OCI-LY7 (cell line): ENCODE results near the gene PDCD10. TPM values are rescaled to one million over a fixed set of nuclear protein-coding genes. Genes with fewer than 3 reads are reported as not detected.
A peak's percentile ranks its signal among the peaks of the same experiment; 100 is the strongest.

ENCODE experiments used
- BruUV-seq: library from RNA; stranded (reverse); fragments of 400-500 nt; replicated peaks from 2 replicates; lab custom pipeline; 2021; lab: Mats Ljungman, UMichigan
- CTCF ChIA-PET: fragments of 300-600 bp; sonication (Branson Sonifier 250); formaldehyde crosslinking; loops from one replicate; lab custom pipeline; 2022; ENCODE audit warnings: antibody characterized with exemption; ENCODE audit not compliant: unreplicated experiment; lab: Charles Lee
- POLR2A ChIA-PET: fragments of 300-600 bp; sonication (Branson Sonifier 250); formaldehyde crosslinking; loops from one replicate; lab custom pipeline; 2022; ENCODE audit warnings: antibody characterized with exemption; lab: Charles Lee
- DNase-seq: peaks from one replicate; pipeline ENCODE4 v3.0.0-alpha.2; 2015; ENCODE audit warnings: low spot score
- H2AFZ ChIP-seq: fragments of 200-600 bp; sonication (generic), shearing (Covaris generic); 2 replicates; pipeline ENCODE4 v1.6.1; 2014; ENCODE audit warnings: mild to moderate bottlenecking, antibody characterized with exemption, low read length, moderate library complexity
- H3K27ac ChIP-seq: fragments of 200-600 bp; sonication (generic); 2 replicates; pipeline ENCODE4 v1.5.1; 2014; ENCODE audit warnings: mixed run types, low read depth, mild to moderate bottlenecking, moderate library complexity, low read length, inconsistent platforms; ENCODE audit not compliant: poor library complexity, severe bottlenecking
- H3K36me3 ChIP-seq: fragments of 200-600 bp; sonication (generic); 2 replicates; pipeline ENCODE4 v1.6.1; 2014; ENCODE audit warnings: mild to moderate bottlenecking, antibody characterized with exemption, low read length, moderate library complexity, mixed read lengths; ENCODE audit not compliant: insufficient read depth
- H3K4me1 ChIP-seq: fragments of 200-600 bp; sonication (generic); 2 replicates; pipeline ENCODE4 v1.5.1; 2014; ENCODE audit warnings: mild to moderate bottlenecking, low read length; ENCODE audit not compliant: insufficient read depth, poor library complexity, severe bottlenecking
- H3K4me2 ChIP-seq: fragments of 200-600 bp; sonication (generic); 2 replicates; pipeline ENCODE4 v1.6.1; 2014; ENCODE audit warnings: mild to moderate bottlenecking, low read length
- H3K4me3 ChIP-seq: fragments of 200-600 bp; sonication (generic); 2 replicates; pipeline ENCODE4 v1.5.1; 2014; ENCODE audit warnings: mild to moderate bottlenecking, low read depth, low read length; ENCODE audit not compliant: poor library complexity, severe bottlenecking
- H3K79me2 ChIP-seq: fragments of 200-600 bp; sonication (generic); 2 replicates; pipeline ENCODE4 v1.6.1; 2016; ENCODE audit warnings: low read depth, mild to moderate bottlenecking, low read length, moderate library complexity, mixed read lengths; ENCODE audit not compliant: insufficient read depth
- H3K9me2 ChIP-seq: fragments of 200-600 bp; sonication (generic); 2 replicates; pipeline ENCODE4 v1.6.1; 2016; ENCODE audit warnings: mild to moderate bottlenecking, low read length, mixed read lengths; ENCODE audit not compliant: insufficient read depth
- H3K9me3 ChIP-seq: fragments of 200-600 bp; sonication (generic); 2 replicates; pipeline ENCODE4 v1.6.1; 2014; ENCODE audit warnings: mild to moderate bottlenecking, mixed run types, low read length, mixed read lengths
- H4K20me1 ChIP-seq: fragments of 200-600 bp; sonication (generic); 2 replicates; pipeline ENCODE4 v1.6.1; 2014; ENCODE audit warnings: mild to moderate bottlenecking, antibody characterized with exemption, low read length, moderate library complexity, mixed read lengths; ENCODE audit not compliant: insufficient read depth
- EZH2phosphoT487 ChIP-seq: fragments of 200-600 bp; sonication (generic); IDR thresholded peaks from 2 replicates; pipeline ENCODE4 v1.6.1; 2018; ENCODE audit warnings: low read depth, borderline replicate concordance, mild to moderate bottlenecking, mixed run types, antibody characterized with exemption, low read length, moderate library complexity, mixed read lengths
- intact Hi-C: fragments of 100-400 bp; cut with micrococcal nuclease; formaldehyde crosslinking; loops from one replicate; pipeline ENCODE4 v1.10.0; 2022; ENCODE audit not compliant: unreplicated experiment
- total RNA-seq, 2 experiments: library from RNA; depleted of rRNA in 1 of 2; stranded (reverse); fragments of >200 nt in 1 of 2; shearing (Covaris generic) in 1 of 2; gene quantifications; 2 replicates each; pipeline ENCODE4 v1.2.3, GENCODE V29; 2014 to 2022
- TF ChIP-seq, protein P1 (sequence below): fragments of 200-600 bp; sonication (generic); conservative IDR thresholded peaks from 2 replicates; pipeline ENCODE4 v1.5.1; 2014; ENCODE audit warnings: mild to moderate bottlenecking, antibody characterized with exemption, low read length, moderate library complexity, mixed read lengths

The PDCD10 gene
- total RNA-seq, 2 experiments from 2014 or later: 76.3 to 84.4 TPM

DNA sequence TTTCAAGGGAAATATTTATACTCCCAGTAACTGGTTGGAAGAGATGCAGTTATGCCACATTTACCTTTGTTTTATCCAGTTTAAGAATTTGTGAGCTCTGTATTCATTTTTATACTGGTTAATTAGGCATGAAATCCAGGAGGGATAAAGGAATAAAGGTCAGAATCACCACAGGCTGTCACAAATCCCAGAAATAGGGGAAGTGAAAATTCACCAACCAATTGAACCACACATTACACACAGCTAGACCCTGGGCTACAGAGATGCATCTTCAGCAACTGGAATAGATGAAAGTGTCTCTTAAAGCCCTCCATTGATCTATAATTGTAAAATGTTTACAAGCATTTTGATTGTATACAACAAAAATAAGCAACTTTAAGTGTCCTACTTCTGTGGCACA lies 19.4 kb upstream of the PDCD10 start:
- POLR2A ChIA-PET: interaction anchor here (0.9 to 7.4 kb wide), 9 partner anchors 9 to 327 kb away, joined by 3 to 60 read pairs (median 5); partner anchors contain the start of genes PDCD10 and SERPINI1
- peak overlapping the region; percentile 43 for H3K4me2 ChIP-seq

DNA sequence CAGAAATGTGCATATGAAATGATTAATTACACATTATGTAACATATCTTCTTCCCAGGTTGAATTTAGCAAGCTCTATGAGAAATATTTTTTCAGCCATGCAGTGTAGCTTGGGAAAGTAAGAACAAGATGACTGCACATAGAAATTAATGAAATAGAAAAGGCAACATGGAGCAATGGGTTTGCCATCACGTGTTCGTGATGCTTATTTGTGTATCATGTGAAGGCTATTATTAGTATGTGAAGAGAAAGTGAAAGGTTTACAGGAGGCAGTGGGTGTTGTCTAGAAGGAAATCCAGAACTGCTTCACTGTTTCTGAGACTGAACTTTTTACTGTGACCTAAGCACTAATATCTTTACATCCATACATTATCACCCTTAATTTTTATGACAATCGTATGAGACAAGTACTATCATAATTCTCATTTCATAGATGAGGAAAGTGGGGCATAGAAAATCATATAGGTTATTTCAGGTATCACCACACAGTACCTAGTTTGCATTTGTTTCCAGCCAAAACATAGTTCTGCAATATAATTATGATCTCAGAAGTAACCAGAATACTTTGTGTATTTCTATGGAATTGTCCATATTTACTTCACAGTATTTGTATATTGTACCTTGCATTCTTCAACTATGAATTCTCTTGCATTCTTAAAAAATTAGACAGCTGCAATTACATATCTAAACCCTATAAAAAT lies 15.7 kb upstream of the PDCD10 start:
- H3K27ac ChIP-seq: peak overlapping the region; percentile 56
- no TSS peak for BruUV-seq
- peaks cover 83% of the 10 kb centered on the region for H3K4me1 ChIP-seq
- TF ChIP-seq EZH2phosphoT487: no peak
- TF ChIP-seq, protein P1, sequence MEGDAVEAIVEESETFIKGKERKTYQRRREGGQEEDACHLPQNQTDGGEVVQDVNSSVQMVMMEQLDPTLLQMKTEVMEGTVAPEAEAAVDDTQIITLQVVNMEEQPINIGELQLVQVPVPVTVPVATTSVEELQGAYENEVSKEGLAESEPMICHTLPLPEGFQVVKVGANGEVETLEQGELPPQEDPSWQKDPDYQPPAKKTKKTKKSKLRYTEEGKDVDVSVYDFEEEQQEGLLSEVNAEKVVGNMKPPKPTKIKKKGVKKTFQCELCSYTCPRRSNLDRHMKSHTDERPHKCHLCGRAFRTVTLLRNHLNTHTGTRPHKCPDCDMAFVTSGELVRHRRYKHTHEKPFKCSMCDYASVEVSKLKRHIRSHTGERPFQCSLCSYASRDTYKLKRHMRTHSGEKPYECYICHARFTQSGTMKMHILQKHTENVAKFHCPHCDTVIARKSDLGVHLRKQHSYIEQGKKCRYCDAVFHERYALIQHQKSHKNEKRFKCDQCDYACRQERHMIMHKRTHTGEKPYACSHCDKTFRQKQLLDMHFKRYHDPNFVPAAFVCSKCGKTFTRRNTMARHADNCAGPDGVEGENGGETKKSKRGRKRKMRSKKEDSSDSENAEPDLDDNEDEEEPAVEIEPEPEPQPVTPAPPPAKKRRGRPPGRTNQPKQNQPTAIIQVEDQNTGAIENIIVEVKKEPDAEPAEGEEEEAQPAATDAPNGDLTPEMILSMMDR: no peak
- H3K4me3 ChIP-seq: peak overlapping the region; percentile 55
- H2AFZ ChIP-seq: peak overlapping the region; percentile 63; the same call in 1 of the 2 replicates
- POLR2A ChIA-PET: interaction anchor here (0.6 to 7.4 kb wide), 14 partner anchors 9 to 340 kb away, joined by 3 to 60 read pairs (median 4); partner anchors contain the start of genes PDCD10 and SERPINI1
- peaks cover 4% of the 10 kb centered on the region; the same call in 1 of the 2 replicates for H3K36me3 ChIP-seq
- H3K4me2 ChIP-seq: peak overlapping the region; percentile 73
- CTCF ChIA-PET: interaction anchor here (1.5 to 2.4 kb wide), 2 partner anchors 10 to 21 kb away, joined by 3 to 9 read pairs; no protein-coding TSS in a partner anchor
- peak; percentile 81 for DNase-seq
- no peaks in the 10 kb centered on the region for H3K9me2 ChIP-seq
- peaks cover 14% of the 10 kb centered on the region; the same call in 1 of the 2 replicates for H3K9me3 ChIP-seq
- no peaks in the 10 kb centered on the region for H4K20me1 ChIP-seq
- intact Hi-C loops: loop anchor here (1.0 kb wide), 1 partner anchor 15 kb away; the partner anchor contains the start of gene SERPINI1
- H3K79me2 ChIP-seq: peaks cover 15% of the 10 kb centered on the region; the same call in 1 of the 2 replicates

More for the DNA sequence above, 19.4 kb upstream of the PDCD10 start:
- peak; percentile 21 for DNase-seq
- no peak for TF ChIP-seq EZH2phosphoT487
- TF ChIP-seq, protein P1: no peak
- intact Hi-C loops: no loop called here
- Histone ChIP-seq H3K36me3 (no peaks in the 10 kb centered on the region), H3K9me2 (no peaks in the 10 kb centered on the region), H3K79me2 (peaks cover 15% of the 10 kb centered on the region; the same call in 1 of the 2 replicates), H3K4me3 (no peak overlapping the region), H3K9me3 (0 out of 2 replicates have a peak, but pooled peaks cover 5% of the 10 kb centered on the region), H2AFZ (no peak overlapping the region), H3K27ac (peak overlapping the region; percentile 20), H4K20me1 (no peaks in the 10 kb centered on the region), H3K4me1 (peaks cover 59% of the 10 kb centered on the region)
- CTCF ChIA-PET: interaction anchor here (1.8 kb wide), 1 partner anchor 20 kb away, joined by 4 read pairs; no protein-coding TSS in a partner anchor
- BruUV-seq: no TSS peak
